NCI-H2196 treated with DMSO at 0.1 percent for 48 hours (cell line): Measurements from ENCODE around the gene AKAP7.

ENCODE experiments used
- DNase-seq: peaks from one replicate; lab custom pipeline; 2025; ENCODE audit not compliant: unreplicated experiment; lab: John Stamatoyannopoulos, UW

Gene AKAP7

DNA sequence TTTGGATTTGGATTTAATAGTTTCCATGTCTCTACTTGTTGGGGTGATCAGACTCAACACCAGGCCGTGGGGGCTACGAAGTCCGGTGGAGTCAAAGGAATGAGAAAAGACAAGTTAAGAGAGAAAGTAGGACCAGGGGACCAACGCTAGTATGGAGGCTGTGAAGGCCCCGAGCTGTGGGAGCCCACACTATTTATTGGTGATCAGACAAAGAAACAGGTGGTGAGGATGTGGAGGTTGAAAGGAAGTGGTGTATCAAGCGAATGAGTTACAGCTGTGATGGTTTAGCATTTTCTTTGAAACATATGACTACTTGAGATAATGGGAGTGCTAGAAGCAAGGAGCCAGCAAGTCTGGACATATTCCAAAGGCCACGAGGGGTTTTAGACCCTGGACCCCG, 62.4 kb downstream of the AKAP7 start:
- no peak for DNase-seq

DNA sequence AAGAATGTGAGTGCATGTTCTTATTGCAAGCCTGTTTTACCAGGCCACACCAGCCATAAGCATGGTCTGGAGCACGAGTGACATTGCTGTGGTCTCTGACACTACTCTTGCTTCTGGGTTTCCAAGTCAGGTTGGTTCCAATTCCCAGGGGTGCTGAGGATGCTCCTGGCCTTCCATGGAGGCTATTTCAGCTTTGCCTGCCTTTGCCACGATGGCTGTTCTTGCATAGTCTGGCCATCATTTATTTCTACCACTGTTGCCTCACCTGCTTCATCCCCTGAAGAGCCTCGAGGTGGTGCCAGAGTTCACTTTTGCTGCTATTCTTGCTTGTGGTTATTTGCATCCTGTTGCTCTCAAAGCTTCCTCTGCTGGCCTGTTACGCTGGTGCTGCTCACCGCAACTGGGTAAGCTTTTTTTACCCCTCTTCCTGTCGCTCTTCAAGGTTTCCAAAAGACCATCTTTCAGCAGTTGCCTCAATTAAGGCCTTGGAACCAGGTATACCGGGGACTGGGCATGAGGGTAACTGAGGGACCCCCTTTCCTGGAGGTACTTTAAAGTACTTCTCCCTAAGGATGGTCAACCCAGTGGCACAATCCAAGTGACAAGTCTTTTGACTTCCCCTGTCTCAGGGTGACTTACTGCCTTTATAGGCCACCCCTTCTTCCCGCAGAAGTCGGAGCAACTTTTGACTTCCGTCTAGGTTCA, 64.5 kb downstream of the AKAP7 start:
- DNase-seq: no peak

DNA sequence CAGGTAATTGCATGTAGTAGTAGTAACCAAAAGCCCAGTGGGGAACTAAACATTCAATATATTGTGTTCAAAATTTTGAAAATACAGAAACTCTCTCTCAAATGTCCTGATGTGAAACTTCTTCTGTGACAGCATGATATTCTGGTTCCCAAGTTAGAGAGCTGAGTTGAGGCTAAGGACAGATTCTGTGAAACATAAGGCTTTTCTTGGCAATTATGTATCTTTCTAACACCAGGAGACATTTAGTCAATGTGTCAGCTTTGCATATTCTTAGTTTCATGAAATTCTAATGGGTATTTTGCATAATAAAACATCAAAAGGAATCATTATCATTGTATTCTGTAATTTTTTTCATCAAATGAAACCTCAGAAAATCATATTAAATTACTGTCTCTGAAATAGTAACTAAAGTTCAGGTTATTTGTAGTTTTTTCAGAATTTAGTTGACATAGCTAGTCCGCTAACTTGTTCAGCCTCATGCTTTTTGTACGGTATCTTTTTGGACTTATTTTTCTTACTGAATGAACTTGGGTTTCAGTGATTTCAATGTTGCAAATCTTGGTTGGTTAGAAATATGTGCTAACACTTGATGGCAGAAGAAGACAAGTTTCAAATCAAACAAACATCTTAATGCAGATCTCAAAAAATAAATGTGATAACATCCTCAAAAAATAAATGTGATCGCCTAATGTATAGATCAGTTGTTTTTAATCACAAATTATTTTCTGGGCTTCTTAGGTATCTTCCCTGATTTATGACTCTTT, 70.4 kb downstream of the AKAP7 start:
- no peak for DNase-seq

DNA sequence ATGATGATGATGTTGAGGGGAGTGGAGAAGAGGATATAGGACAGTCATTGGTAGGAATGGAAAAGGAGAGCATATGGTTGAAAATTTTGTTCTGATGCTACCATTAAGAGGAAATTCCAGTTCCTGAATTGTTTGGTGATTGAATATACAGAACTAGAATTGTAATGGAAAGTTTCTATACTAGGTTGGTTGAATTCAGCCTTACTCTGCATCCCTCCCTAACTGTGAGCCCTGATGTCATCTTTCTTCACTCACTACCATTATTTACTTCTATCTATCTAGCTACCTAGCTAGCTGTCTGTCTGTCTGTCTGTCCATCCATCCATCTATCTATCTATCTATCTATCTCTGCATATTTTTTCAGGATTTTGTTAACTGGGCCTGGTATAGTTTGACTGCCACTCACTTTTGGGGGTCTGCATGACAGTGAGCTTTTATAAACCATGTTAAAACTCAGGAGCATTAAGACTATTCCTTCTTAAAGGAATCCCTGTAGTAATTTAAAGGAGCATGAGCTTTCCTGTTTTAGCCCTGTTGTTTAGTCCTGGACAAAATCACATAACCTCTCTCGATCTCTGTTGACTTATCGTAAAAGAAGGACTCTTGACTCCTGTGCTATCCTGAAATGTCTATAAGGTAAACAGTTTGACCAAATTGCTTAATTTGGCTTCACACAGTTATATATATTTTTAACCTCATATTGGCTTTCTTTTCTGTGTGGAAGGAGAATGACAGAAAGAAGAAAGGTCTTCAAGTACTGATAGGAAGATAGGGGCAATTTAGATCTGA, 71.4 kb downstream of the AKAP7 start:
- no peak for DNase-seq

DNA sequence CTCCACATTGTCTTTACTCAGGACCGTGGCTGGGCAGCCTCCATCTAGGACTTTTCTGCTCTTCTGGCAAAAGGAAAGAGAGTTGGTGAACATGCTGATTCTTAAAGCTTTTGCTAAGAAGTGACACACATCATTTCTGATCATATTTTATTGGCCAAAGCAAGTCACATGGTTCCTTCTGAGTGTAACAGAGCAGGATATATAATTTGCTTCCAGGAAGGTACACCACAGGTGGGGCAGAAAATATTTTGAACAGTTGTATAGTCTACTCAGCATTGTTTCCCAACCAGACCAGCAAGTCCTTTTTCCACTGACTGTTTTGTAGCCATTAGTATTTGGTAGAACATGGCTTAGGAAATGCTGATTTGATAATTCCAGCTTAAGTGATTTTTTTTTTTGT, 73.5 kb downstream of the AKAP7 start:
- no peak for DNase-seq

DNA sequence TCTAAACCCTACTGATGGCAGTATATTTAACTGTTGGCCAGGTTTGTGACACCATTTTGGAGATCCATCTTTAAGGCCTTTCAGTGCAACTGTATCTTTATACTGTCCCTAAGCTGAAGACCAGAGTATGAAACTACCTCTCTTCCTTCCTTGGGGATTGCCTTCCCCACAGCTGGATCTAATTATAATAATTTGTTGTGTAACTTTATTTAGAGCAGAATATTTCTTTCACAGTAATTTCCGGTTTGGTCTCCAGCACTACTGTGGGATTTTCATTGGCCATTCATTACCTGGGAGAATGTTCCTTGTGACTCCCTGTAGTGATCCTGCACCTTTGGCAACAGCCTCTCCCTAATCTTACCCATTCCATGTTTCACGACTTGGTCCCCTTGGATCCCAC, 75.2 kb downstream of the AKAP7 start:
- DNase-seq: no peak

DNA sequence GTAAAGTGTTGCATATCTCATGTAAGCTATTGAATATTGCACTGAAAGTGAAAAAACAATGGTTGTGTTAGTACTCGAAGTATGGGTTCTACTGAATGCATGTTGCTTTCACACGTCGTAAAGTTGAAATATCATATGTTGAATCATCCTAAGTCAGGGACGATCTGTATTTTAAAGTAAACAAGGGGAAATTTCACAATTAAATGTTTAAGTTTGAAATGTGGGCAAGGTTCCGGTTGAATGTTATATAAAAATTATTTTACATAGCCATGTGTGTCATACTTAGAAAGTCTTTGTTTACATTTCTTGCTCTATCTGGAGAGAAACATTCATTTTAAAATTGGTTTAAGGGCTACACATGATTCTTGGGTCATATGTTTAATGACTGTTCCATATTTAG, 76.8 kb downstream of the AKAP7 start:
- DNase-seq: no peak

DNA sequence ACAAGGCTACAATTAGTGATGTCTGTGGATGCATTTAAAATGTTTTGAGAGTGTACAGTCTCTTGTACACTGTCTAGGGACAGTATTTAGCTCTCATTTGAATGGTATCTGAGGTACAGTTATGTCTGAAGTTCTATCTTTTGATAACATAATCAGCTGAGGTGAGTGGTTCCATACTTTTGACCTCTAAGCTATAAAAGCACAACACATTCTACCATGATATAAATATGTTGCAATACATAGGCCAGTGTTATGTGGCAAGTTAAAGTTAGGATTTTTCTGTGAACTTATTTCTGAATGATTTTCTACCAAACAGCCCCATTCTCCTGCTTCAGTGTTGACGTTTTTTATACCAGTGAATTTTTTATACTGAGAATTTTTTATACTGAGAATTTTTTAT, 77.6 kb downstream of the AKAP7 start:
- no peak for DNase-seq

DNA sequence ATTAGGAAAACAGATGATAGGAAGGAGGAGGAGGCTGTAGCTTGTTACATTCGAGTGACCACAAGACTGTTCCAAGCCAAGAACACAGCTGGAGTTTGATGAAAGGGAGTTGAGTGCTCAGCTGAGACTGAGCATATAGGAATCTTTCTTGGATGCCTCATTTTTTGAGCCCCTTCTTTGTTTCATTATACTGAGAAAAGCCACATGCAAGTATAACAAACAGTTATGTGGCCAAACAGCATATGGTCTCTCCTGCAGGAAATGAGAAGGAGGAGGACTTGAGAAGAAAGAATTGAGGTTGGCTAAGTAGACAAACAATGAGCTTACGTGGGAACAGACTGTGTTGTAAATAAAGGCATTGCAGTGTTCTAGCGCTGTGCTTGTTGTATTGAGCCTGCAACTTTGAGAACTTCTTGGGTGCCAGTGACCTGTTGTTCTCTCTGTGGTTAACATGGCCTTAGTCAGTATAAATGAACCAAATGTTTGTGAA, 78.3 kb downstream of the AKAP7 start:
- no peak for DNase-seq

DNA sequence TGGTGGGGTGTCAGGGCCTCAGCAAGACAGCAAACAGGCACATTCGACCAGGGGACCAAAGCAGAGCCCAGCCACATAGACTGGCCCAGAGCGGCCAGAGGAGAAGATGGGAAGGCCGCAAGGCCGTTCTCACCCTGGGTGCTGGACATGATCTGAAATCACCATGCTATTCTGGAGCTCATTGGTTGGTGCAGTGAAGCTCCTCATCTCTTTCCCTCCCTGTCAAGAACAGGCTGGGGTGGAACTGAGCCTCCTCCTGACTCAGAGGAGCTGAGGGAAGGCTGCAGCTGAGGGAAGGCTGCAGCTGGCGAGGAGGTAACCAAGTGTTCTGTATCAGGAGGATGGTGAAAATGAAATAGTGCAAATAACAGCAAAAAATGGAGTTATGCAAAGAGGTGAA, 80.0 kb downstream of the AKAP7 start:
- DNase-seq: no peak

DNA sequence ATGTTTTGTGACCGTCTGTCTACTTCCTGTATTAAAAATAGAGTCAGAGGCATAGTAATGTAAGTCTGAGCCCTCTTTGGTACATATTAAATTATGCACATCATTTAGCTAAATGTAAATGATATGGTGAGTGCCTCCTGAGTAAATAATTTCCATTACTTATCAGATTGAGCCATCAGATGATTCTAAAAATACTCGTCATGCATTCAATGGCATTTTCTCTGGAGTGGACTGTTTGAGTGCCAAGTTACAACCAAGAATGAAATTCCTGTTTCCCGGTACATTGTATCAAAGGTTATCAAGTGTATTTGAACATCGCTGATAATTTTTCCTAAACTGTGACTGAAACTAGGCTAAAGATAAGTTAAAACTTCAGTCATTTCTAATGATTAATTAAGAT, 81.0 kb downstream of the AKAP7 start:
- no peak for DNase-seq

DNA sequence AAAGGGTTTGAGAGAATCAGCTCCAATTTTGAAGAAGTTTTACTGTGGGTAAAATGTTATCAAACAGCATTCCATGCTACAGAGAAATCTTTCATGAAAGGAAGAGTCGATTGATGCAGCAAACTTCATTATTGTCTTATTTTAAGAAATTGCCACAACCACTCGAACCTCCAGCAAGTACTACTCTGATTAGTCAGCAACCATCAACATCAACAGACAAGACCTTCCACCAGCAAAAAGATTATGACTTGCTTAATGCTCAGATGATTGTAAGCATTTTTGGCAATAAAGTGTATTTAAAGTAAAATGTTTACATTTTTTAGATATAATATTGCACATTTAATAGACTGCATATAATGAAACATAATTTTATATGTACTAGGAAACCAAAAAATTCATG, 87.5 kb downstream of the AKAP7 start:
- no peak for DNase-seq

DNA sequence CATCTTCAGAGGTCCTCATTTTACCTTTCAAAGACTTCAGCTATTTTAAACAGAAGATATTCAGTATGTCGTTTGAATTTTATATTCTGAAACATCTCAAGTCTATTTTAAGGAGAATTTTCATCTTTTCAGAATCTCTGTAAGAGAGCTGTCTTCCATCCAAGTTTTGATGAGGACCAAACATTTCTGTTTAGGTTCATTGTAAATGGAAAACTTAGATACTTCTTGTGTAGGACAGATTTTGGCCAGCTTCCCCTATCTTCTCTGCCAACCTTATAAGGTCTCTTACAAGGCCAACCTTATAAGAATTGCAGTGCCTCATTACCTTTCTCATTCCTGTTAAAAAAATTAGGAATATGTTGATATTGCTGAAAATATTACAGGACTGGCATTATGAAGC, 88.1 kb downstream of the AKAP7 start:
- DNase-seq: no peak

DNA sequence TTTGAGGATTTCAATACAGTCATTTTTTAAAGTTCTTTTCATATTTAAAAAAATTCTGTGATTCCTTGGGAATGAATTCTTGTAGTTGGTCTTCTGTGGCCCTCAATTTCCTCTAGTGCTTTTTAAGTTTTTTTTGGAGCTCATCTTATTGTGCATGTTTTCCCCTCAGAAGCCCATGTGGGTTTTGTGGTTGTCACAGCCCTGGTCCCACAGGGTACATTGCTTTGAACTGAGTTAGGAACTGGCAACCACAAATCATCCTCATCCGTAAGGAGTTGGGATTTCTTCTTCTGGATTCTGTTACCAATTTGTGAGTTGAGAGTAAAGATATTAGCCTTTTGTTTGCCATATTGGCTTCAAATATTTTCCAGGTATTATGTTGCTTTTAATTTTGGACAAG, 89.9 kb downstream of the AKAP7 start:
- no peak for DNase-seq

DNA sequence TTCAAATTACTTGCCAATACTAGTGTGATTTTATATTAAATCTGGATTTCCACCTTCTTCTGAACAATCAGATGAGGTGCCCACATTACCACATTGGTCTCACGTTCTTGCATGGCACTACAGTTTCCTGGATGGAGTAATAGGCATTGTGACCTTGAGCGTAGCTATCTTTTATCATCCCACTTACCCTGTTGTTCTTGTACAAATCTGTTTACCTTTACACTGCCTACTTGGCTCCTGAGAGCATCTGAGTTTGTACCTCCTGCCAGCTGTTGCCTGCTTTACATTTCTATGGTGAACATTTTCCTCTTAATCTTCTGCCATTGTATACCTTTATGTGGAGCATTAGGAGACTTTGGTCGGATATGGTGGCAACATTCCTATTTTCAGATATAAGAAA, 90.7 kb downstream of the AKAP7 start:
- DNase-seq: no peak

DNA sequence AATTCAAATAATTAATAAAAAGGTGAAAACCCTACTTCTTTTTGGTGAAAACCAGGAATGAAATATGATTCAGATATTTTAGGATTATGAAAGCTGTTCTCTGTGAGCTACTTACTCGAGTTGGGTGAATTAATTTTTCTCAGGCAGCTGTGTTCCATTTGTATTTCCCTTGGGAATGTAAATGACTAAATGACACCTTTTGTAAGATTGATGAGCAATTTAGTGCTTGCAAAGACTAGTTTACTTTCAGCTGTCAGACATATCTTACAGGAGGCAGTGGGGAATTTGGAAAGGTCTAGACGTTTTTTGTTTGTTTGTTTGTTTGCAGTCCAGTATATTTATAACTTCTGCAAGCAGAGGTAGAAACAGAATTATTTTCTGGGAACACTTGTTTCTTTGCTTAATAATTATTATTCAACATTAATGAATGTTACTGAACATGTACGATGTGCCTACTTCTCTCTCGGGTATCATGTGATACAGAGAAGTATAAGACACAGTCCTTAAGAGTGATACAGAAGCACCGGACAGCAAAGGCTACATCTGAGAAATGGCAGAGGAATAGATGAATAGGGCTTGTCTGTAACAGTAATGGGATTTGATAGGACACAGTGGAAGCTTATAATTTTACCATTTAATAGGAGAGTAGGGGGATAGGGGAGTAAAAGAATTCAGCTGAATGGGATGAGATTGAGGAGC, 91.3 kb downstream of the AKAP7 start:
- DNase-seq: no peak

DNA sequence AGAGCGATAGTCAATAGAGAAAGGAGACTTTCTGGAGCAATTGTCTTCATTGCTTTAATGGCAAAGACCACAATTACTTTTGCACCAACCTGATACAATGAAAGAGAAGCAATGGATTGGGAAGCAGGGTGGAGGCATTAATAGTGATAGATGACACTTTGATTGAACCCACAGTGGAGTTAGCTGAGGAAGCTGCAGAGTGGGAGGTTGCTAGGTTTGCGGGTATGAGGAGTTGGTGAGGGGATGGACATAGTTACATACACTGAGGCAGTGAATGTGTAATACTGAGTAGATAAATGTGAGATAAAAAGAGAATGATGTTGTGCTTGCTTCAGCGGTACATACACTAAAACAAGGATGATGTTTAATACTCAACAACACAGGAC, 91.9 kb downstream of the AKAP7 start:
- no peak for DNase-seq

DNA sequence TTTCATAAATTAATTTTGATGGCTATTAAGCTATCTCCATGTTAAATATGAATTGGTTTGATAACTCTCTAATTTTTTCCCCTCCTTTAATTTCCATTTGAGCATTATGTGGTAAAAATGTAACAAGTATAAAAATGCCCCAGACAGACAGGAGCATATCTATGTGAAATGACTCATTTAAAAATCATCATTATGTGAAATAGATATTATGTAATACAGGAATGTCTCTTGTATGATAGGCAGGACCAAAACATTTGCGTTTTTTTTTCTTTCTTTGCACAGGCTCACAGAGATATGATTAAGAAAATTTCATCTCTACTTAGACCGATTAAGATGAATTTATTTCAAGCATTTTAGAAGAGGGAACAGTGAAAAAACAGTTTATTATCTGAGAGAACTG, 95.8 kb downstream of the AKAP7 start:
- no peak for DNase-seq

DNA sequence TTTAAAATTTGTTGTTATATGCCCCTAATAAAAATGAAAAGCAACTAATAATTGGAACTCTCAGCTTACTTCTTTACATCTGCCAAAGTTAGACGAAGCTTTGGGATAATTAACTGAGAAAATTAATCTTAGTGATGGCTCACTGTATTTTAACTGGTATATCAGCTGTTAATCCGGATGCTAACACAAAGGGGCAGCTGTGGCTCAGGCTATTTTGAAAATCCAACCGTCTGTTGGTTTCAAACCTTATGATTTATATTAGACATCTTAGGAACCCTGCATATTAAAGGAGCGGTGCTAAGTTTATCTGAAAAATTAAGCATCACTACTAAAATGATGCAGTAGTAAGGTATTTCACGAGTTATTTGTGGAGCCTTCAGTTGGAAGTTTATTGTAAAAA, 96.6 kb downstream of the AKAP7 start:
- no peak for DNase-seq

DNA sequence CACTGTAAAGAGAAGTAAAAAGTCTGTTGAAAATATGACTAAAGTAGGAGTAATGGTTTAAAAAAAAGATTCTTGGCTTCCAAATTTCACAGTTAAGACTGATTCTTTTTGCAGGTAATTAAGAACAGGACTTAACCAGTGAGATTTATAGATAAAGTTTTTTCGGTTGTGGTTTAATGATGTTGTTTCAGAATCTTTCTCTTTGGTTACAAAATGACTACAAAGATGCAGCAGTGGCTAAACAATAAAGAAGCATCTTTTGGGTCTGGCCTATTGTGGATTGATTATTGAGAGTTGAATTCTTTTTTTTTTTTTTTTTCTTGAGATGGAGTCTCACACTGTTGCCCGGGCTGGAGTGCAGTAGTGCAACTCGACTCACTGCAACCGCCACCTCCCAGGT, 109.7 kb downstream of the AKAP7 start:
- DNase-seq: no peak

DNA sequence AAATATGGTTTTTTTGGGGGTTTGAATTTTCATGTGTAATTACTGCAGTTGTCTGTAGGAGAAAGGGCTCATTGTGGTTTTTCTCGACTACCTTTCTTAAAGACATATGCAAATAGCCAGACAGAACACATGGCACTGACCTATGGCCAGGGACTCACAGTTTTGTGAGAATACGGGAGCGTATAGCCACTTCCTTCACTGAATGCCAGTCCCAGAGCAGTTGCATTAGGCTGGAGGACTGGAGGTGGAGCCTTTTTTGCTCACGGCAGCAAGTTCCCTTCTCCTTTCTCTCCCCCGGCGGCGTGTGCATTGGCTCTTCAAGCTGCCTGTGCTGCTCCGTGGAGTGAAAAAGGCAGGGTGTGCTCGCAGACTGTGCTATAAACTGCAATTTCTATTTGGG, 114.9 kb downstream of the AKAP7 start:
- no peak for DNase-seq
